T-cell (primary cell): Measurements from ENCODE around the gene C1R. TPM values are rescaled to one million over a fixed set of nuclear protein-coding genes. Genes with fewer than 3 reads are reported as not detected.
A peak's percentile ranks its signal among the peaks of the same experiment; 100 is the strongest.

Experiments
- ATAC-seq, 4 experiments: fragments of 200-7000 bp in 3 of 4; fragments of 150-1000 bp in 1 of 4; cut with Tn5 transposase; replicated peaks in 1 of 4; 1 replicate in 3 of 4; 2 replicates in 1 of 4; pipeline ENCODE4 v1.10.0; 2021; ENCODE audit warnings: moderate library complexity in 3 of 4, mild to moderate bottlenecking in 2 of 4, moderate number of reproducible peaks in 1 of 4
- CTCF ChIA-PET, 2 donors: fragments of 300-600 bp; sonication (Branson Sonifier 250); formaldehyde crosslinking; loops; one replicate each; lab custom pipeline; 2022; ENCODE audit warnings: antibody characterized with exemption in 2 of 2; lab: Charles Lee
- POLR2A ChIA-PET, 2 donors: fragments of 300-600 bp; sonication (Branson Sonifier 250); formaldehyde crosslinking; loops; one replicate each; lab custom pipeline; 2022; ENCODE audit warnings: antibody characterized with exemption in 2 of 2; lab: Charles Lee
- DNase-seq, 35 experiments: peaks; one replicate each; pipeline versions ENCODE4 v3.0.0 to v3.0.0-alpha.2; 2013 to 2023
- H3K27ac ChIP-seq: one replicate; pipeline ENCODE4 v1.5.1; 2013; ENCODE audit warnings: low read length
- H3K27me3 ChIP-seq, 2 experiments: replicated peaks in 1 of 2; 1 replicate in 1 of 2; 2 replicates in 1 of 2; pipeline versions ENCODE4 v1.6.1 to v1.7.0; 2013; ENCODE audit warnings: low read length in 1 of 2, mixed read lengths in 1 of 2; ENCODE audit not compliant: control insufficient read depth in 2 of 2, insufficient read depth in 2 of 2; ENCODE audit errors: extremely low read depth in 1 of 2
- H3K36me3 ChIP-seq, 2 donors: 1 replicate in 1 of 2; 2 replicates in 1 of 2; pipeline versions ENCODE4 v1.6.1 to v1.7.0; 2013; ENCODE audit warnings: low read length in 1 of 2; ENCODE audit not compliant: control insufficient read depth in 2 of 2, insufficient read depth in 1 of 2; ENCODE audit errors: extremely low read depth in 1 of 2
- H3K4me1 ChIP-seq, 2 experiments: 1 replicate in 1 of 2; 2 replicates in 1 of 2; pipeline versions ENCODE4 v1.6.1 to v1.7.0; 2013; ENCODE audit warnings: low read length in 2 of 2, mixed read lengths in 1 of 2; ENCODE audit not compliant: insufficient read depth in 2 of 2, control insufficient read depth in 1 of 2; ENCODE audit errors: extremely low read depth in 1 of 2
- H3K4me3 ChIP-seq, 2 donors: 1 replicate in 1 of 2; 2 replicates in 1 of 2; pipeline versions ENCODE4 v1.5.1 to v1.7.0; 2013; ENCODE audit warnings: mild to moderate bottlenecking in 2 of 2, low read length in 1 of 2, moderate library complexity in 1 of 2; ENCODE audit not compliant: control insufficient read depth in 1 of 2; ENCODE audit errors: extremely low read depth in 1 of 2
- H3K9me3 ChIP-seq: 2 replicates; pipeline ENCODE4 v1.7.0; 2013
- H3K27ac Mint-ChIP-seq, 2 donors: one replicate each; pipeline ENCODE4 v1.8.0; 2020 to 2021; ENCODE audit warnings: mild to moderate bottlenecking in 2 of 2, mixed read lengths in 2 of 2
- H3K27me3 Mint-ChIP-seq, 2 donors: one replicate each; pipeline ENCODE4 v1.8.0; 2021 to 2022; ENCODE audit warnings: mixed read lengths in 2 of 2
- H3K36me3 Mint-ChIP-seq: one replicate; pipeline ENCODE4 v1.8.0; 2021; ENCODE audit warnings: mixed read lengths
- H3K4me1 Mint-ChIP-seq, 3 donors: one replicate each; pipeline ENCODE4 v1.8.0; 2020 to 2022; ENCODE audit warnings: mixed read lengths in 3 of 3, mild to moderate bottlenecking in 1 of 3
- H3K4me3 Mint-ChIP-seq, 3 donors: one replicate each; pipeline ENCODE4 v1.8.0; 2020 to 2022; ENCODE audit warnings: mild to moderate bottlenecking in 3 of 3, mixed read lengths in 3 of 3, moderate library complexity in 3 of 3
- H3K9me3 Mint-ChIP-seq, 3 donors: one replicate each; pipeline ENCODE4 v1.8.0; 2020 to 2022; ENCODE audit warnings: mixed read lengths in 3 of 3
- whole genome bisulfite sequencing: methylation state at CpG from one replicate; pipeline ENCODE4 v1.1.5; 2013; ENCODE audit warnings: missing lambda C conversion rate; ENCODE audit not compliant: insufficient coverage; 5-methylcytosine and 5-hydroxymethylcytosine counted together
- total RNA-seq, 35 experiments: library from RNA in 6 of 35; stranded (reverse) in 6 of 35; fragments of 120-200 nt in 1 of 35; gene quantifications; one replicate each; pipeline versions ENCODE4 v1.2.1 to v1.2.4 and lab custom pipeline; 2013 to 2026

Gene C1R
- total RNA-seq, 5 donors from 2014 or later (not counting 1 experiment from before 2014, with no cell fraction given): 2.2 to 5.9 (median 3.6) TPM

DNA sequence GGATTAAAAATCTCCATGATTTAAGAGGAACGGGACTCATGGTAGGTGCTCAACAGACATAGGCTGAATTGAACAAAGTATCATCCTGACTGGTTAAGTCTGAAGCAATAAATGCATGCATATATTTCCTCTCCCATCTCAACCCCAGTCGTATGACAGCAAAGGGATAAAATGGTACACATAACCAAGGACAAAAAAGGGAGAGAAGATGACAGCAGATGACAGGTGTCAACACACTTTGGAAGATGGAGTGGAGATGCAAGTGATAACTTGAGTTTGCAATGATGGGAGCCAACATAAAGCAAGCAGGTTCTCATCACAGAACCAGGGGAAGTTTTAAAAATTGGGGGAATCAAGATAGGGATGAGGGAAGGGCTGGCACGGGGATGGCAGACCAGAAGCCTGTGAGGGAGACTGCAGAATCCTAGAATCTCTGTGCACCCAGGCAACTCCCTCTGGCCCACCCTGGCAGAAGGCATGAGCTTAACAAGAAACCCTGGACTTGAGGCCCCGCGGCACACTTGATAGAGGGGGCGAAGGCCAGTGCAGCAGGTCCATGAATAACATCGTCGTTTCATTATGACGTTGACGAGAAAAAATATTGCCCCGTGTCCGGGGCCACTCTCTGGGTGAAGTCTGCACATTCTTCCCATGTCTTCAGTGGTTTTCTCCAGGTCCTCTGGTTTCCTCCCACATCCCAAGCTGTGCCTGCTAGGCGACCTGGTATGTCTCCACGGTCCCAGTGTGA lies 11.8 kb upstream of the C1R start:
- no peaks in the 10 kb centered on the region for H3K27me3 Mint-ChIP-seq
- ChIA-PET POLR2A (interaction anchor here in 1 of 2 donors (0.6 kb wide), 1 partner anchor 354 kb away, joined by 4 read pairs; no protein-coding TSS in a partner anchor), CTCF (no interaction called here)
- DNase-seq: no peak
- no peaks in the 10 kb centered on the region for H3K27me3 ChIP-seq
- H3K4me3 Mint-ChIP-seq: no peak overlapping the region
- H3K9me3 ChIP-seq: no peaks in the 10 kb centered on the region
- H3K36me3 ChIP-seq: peaks cover 9 to 24% of the 10 kb centered on the region in 2 donors
- no peak overlapping the region for H3K4me3 ChIP-seq
- peak overlapping the region in 1 of 2 donors; percentile 44 for H3K27ac Mint-ChIP-seq
- no peak overlapping the region for H3K27ac ChIP-seq
- 100% methylated on average over 11 of the region's 14 CpGs for WGBS
- peaks cover 2 to 15% of the 10 kb centered on the region in 2 experiments for H3K4me1 ChIP-seq
- no peak for ATAC-seq
- peaks cover 46 to 54% (median 51%) of the 10 kb centered on the region in 3 donors for H3K4me1 Mint-ChIP-seq
- H3K9me3 Mint-ChIP-seq: peaks cover 10 to 15% (median 11%) of the 10 kb centered on the region in 3 donors
- peaks cover 40% of the 10 kb centered on the region for H3K36me3 Mint-ChIP-seq

DNA sequence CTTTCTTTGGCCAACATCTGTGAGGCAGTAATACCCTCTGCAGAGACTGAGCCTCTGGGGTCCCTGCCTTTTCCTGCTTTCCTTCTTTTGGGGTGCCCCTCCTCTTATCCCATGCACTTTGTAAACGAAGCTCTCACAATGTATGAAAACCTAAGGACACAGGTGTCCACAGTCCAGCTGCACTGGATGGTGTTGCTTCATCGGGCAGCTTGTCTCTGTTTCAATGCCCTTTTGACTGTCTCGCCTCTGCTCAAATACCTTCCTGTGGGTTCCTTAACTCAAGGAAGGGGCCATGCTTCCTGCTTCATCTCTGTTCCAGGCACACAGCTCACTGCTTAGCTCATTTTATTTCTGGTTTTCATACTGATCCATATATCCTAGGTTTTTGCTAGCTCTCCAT lies 10.3 kb upstream of the C1R start:
- Mint-ChIP-seq H3K36me3 (peaks cover 47% of the 10 kb centered on the region), H3K9me3 (peaks cover 10 to 15% (median 11%) of the 10 kb centered on the region in 3 donors), H3K4me1 (peaks cover 40 to 43% (median 41%) of the 10 kb centered on the region in 3 donors), H3K27ac (peak overlapping the region; percentile 62 to 74), H3K27me3 (no peaks in the 10 kb centered on the region), H3K4me3 (no peak overlapping the region)
- POLR2A ChIA-PET: no interaction called here
- peaks cover 9 to 28% of the 10 kb centered on the region in 2 donors for H3K36me3 ChIP-seq
- 49% methylated on average over 3 of the region's 3 CpGs for WGBS
- no peaks in the 10 kb centered on the region for H3K9me3 ChIP-seq
- DNase-seq (no peak), ATAC-seq (no peak)
- H3K4me3 ChIP-seq: no peak overlapping the region
- peaks cover 2 to 7% of the 10 kb centered on the region in 2 experiments for H3K4me1 ChIP-seq
- CTCF ChIA-PET: interaction anchor here (0.5 to 0.9 kb wide), 4 partner anchors 9 to 356 kb away, joined by 3 to 7 read pairs (median 3); partner anchors contain the start of gene LPCAT3 (in 1 of the 2)
- no peak overlapping the region for H3K27ac ChIP-seq
- no peaks in the 10 kb centered on the region for H3K27me3 ChIP-seq

DNA sequence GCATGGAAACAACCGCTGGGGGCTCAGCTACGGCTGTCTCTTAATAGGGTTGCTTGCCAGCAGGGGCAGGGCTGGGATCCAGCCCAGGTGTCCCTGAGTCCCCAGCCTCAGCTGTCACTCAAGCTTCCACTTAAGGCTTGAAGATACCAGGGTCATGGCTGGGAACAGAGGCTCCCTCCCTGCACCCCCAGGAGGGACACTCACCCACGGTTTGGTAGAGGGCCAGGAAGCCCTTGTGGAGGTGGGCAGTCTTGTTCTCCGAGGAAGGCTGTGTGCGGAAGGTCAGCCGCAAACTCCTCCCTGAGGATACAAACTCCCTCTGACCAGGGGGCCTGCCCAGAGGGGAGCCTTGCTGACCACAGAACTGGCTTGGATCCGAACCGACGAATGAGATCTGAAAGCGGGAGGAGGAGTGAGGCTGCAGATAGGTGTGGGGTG lies 9.5 kb upstream of the C1R start:
- no peak for ATAC-seq
- no peaks in the 10 kb centered on the region for H3K9me3 ChIP-seq
- no peak overlapping the region for H3K27ac ChIP-seq
- ChIA-PET POLR2A (no interaction called here), CTCF (no interaction called here)
- DNase-seq: no peak
- no peaks in the 10 kb centered on the region for H3K4me1 ChIP-seq
- peak overlapping the region in 1 of 2 donors; percentile 34 for H3K27ac Mint-ChIP-seq
- H3K4me3 Mint-ChIP-seq: no peak overlapping the region
- no peak overlapping the region for H3K4me3 ChIP-seq
- WGBS: 100% methylated on average over 5 of the region's 10 CpGs
- H3K9me3 Mint-ChIP-seq: peaks cover 10 to 13% (median 11%) of the 10 kb centered on the region in 3 donors
- no peaks in the 10 kb centered on the region for H3K27me3 Mint-ChIP-seq
- H3K27me3 ChIP-seq: no peaks in the 10 kb centered on the region
- H3K36me3 ChIP-seq: peaks cover 9 to 28% of the 10 kb centered on the region in 2 donors
- H3K4me1 Mint-ChIP-seq: peaks cover 34 to 37% (median 35%) of the 10 kb centered on the region in 3 donors
- peaks cover 46% of the 10 kb centered on the region for H3K36me3 Mint-ChIP-seq

DNA sequence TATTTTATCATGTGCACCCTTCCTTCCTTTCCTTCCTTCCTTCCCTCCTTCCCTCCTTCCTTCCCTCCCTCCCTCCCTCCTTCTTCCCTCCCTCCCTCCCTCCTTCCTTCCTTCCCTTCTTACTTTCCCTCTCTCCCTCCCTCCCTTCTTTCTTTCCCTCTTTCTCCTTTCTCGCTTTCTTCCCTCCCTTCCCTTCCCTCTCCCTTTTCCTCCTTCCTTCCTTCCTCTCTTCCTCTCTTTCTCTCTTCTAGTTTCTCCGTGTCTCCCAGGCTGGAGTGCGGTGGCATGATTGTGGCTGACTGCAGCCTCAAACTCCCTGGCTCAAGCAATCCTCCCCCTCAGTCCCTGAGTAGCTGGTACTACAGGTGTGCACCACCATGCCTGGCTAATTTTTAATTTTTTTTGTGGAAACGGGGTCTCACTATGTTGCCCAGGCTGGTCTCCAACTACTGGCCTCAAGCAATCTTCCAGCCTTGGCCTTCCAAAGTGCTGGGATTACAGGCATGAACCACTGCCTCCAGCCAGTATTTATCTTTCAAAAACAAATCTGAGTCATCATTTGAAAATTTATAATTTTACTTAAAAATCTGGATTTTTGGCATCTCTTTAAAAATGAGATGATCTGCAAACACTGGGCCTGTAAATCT lies 8.9 kb upstream of the C1R start:
- CTCF ChIA-PET: no interaction called here
- Histone ChIP-seq H3K27ac (no peak overlapping the region), H3K9me3 (no peaks in the 10 kb centered on the region), H3K4me1 (no peaks in the 10 kb centered on the region), H3K4me3 (no peak overlapping the region), H3K27me3 (no peaks in the 10 kb centered on the region), H3K36me3 (peaks cover 9 to 28% of the 10 kb centered on the region in 2 donors)
- Mint-ChIP-seq H3K4me1 (peaks cover 29 to 32% (median 31%) of the 10 kb centered on the region in 3 donors), H3K27me3 (no peaks in the 10 kb centered on the region), H3K27ac (peak overlapping the region; percentile 17 to 61), H3K4me3 (no peak overlapping the region), H3K36me3 (peaks cover 40% of the 10 kb centered on the region), H3K9me3 (peaks cover 6 to 8% (median 7%) of the 10 kb centered on the region in 3 donors)
- ATAC-seq (no peak), DNase-seq (no peak)
- POLR2A ChIA-PET: no interaction called here
- 100% methylated on average over 3 of the region's 4 CpGs for WGBS

DNA sequence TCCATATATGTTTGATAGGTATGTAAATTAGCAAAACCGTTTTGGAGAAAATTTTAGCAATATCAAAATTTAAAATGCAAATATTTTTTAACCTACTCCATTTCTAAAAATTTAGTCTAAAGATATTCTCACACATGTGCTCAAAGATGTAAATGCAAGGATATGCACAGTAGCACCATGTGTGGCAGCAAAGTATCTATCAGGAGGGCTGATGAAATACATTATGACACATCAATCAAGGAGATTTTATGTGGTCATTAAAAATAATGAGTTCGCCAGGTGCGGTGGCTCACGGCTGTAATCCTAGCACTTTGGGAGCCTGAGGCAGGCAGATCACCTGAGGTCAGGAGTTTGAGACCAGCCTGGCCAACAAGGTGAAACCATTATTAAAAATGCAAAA lies 8.0 kb upstream of the C1R start:
- H3K4me1 Mint-ChIP-seq: peaks cover 20 to 23% (median 22%) of the 10 kb centered on the region in 3 donors
- CTCF ChIA-PET: no interaction called here
- ATAC-seq (no peak), DNase-seq (no peak)
- H3K36me3 Mint-ChIP-seq: peaks cover 32% of the 10 kb centered on the region
- H3K9me3 Mint-ChIP-seq: no peaks in the 10 kb centered on the region
- 92% methylated on average over 2 of the region's 4 CpGs for WGBS
- Histone ChIP-seq H3K27ac (no peak overlapping the region), H3K4me1 (no peaks in the 10 kb centered on the region), H3K9me3 (no peaks in the 10 kb centered on the region), H3K36me3 (peaks cover 9 to 28% of the 10 kb centered on the region in 2 donors), H3K27me3 (no peaks in the 10 kb centered on the region), H3K4me3 (no peak overlapping the region)
- POLR2A ChIA-PET: no interaction called here
- H3K27ac Mint-ChIP-seq: no peak overlapping the region
- H3K27me3 Mint-ChIP-seq: no peaks in the 10 kb centered on the region
- H3K4me3 Mint-ChIP-seq: no peak overlapping the region

DNA sequence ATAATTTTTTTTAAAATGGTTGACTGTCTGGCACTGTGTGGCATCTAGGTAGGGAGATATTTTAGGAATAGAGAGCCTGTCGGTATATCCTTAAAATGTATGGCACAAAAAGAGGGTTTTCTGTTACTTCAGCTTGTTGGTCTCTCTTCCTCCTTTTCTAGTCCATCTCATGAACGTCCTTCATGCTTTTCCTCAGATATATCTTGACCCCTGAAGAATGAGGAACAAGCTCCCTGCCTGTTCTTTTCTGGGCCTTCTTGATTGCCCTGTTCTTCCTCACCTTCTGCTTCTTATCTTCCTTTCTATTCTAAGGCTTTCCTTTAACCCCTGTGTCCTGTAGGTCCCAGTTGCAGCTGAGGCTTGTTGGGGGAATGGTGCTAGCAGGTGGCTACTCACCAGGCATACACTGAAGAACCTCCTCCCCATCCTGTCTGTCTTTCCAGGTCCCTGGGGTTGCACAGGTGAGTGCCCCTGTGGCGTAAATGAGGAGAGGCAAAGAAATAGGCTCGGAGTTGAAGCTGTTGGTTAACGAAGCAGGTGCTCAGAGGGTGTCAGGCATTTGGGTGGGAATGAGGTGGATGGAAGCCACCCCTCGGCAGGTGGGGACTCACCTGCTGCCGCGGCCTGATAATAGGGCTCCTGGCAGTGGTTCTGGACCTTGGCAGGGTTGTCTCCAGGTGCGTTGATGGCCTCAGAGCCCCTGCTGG lies 7.2 kb upstream of the C1R start:
- Mint-ChIP-seq H3K4me3 (no peak overlapping the region), H3K4me1 (peaks cover 18 to 20% (median 19%) of the 10 kb centered on the region in 3 donors), H3K9me3 (no peaks in the 10 kb centered on the region), H3K36me3 (peaks cover 32% of the 10 kb centered on the region), H3K27me3 (no peaks in the 10 kb centered on the region), H3K27ac (no peak overlapping the region)
- ChIA-PET POLR2A (interaction anchor here (0.6 kb wide), 3 partner anchors 8 to 1065 kb away, joined by 3 to 4 read pairs (median 4); no protein-coding TSS in a partner anchor), CTCF (interaction anchor here (0.6 to 0.7 kb wide), 3 partner anchors 8 to 199 kb away, joined by 3 read pairs; no protein-coding TSS in a partner anchor)
- H3K27me3 ChIP-seq: no peaks in the 10 kb centered on the region
- no peaks in the 10 kb centered on the region for H3K9me3 ChIP-seq
- H3K4me1 ChIP-seq: no peaks in the 10 kb centered on the region
- H3K4me3 ChIP-seq: no peak overlapping the region
- H3K27ac ChIP-seq: no peak overlapping the region
- ATAC-seq: no peak
- no peak for DNase-seq
- 99% methylated on average over 8 of the region's 9 CpGs for WGBS
- H3K36me3 ChIP-seq: peaks cover 4 to 28% of the 10 kb centered on the region in 2 donors
